HG02840 (cell line): ENCODE measurements around the gene CERK.
A peak's percentile ranks its signal among the peaks of the same experiment; 100 is the strongest.

ENCODE experiments used
- ATAC-seq: cut with Tn5 transposase; IDR thresholded peaks from one replicate; pipeline ENCODE4 v1.9.1; 2021; ENCODE audit warnings: mild to moderate bottlenecking, moderate library complexity, moderate number of reproducible peaks; ENCODE audit not compliant: unreplicated experiment, low FRiP score

Gene CERK

DNA sequence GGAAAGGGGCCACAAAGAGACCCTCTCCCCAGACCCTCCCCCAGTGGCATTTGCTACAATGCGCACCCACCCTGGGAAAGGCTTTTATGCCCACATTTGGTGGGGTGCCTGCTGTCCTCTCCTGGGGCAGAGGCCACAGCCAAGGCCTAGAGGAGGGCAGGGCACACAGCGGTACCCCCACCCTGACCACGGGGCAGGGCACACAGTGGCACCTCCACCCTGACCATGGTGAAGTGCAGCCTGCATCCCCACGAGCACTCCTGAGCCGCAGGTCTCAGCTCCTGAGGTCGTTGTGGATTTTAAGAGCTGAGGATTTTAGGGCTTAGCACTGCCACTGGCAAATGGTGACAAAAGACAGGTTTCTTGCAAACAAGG is 34.1 kb downstream of the CERK start:
- no peak for ATAC-seq

DNA sequence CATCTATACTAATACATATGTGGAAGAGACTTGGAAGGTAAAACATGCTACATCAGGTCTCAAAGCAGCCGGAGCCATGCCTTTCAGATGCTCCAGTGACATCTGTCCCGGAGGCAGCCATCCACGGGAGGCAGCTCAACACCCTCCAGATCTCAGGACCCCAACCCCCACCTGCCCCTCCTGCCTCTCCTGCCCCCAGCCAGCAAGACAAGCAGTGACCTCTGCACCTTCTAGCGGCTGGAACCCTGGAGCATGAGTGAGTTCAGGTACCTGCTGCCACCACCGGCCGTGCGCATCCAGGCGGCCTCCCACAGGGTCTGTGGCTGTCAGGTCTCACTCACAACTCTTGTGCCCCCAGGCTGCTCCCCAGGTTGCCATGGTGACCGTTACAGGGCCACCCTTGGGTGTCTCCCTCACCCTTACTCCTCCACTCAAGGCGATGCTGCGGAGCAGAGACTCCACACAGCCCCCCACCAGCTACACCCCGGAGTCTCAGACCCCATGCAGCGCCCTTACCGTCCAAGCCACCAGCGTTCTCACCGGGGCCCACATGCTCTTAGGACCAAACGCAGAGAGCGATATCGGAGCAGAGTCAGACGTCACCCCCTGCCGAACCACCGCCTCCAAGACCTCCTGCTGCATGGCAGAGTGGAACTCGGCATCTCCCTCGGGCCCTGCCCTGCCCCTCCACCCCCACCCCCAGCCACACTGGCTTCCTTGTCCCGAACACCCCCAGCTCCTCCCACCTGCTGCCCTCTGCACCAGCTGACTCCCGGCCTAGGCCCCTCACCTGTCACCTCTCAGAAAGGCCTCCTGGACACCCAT is 34.7 kb downstream of the CERK start:
- no peak for ATAC-seq

- no peak for ATAC-seq
Observed at GRCh38 chr22:46701262-46701661, 36.8 kb downstream of the CERK start.

DNA sequence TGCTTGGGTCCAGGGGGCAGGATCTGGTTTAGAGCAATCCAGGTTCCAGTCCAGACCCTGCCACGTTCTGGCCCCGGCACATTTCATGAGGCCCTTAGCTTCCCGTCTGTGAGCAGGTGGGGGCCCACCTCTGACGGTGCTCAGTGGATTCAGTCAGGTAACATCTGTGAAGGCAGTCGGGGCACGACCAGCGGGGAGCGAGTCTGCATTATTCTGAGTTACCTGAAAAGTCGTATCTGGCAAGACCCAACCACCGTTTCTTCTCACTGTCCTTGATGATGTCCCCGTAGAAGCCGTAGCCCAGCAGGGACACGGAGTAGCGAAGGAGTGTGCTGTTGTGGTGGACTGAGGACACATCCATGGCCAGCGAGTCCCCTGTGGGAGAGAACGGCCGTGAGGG is 39.0 kb downstream of the CERK start:
- ATAC-seq = no peak

DNA sequence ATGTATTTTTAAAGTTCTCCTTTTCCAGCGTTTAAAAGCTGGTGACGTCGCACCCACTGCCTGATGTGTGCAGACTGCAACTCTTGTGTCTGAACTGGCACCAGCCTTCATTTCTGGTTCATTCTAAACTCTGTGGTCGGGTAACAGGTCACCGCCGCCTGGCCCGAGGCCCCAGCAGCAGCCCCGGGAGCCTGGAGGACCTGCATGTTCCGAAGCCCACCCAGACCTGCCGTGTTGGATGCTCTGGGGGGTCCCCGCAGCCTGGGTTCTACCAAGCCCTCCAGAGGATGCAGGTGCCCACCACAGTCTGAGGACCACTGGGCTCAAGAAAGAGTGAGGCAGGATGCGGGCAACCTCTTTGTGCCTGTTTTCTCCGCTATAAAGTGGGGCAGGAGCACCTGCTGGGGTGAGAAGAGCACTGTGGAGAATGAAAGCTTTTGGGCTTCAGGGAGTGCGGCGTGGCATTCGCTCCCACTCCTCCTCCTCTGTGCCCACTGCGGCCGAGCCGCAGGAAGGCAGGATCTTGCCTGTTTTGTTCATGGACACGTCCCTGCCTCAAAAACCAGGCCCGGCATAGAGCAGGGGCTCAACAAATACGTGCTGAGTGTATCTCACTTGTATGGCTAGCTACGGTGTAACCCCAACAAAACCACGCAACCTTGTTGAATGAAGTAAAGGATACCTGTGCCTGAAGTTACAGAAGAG is 40.1 kb downstream of the CERK start:
- no peak for ATAC-seq

DNA sequence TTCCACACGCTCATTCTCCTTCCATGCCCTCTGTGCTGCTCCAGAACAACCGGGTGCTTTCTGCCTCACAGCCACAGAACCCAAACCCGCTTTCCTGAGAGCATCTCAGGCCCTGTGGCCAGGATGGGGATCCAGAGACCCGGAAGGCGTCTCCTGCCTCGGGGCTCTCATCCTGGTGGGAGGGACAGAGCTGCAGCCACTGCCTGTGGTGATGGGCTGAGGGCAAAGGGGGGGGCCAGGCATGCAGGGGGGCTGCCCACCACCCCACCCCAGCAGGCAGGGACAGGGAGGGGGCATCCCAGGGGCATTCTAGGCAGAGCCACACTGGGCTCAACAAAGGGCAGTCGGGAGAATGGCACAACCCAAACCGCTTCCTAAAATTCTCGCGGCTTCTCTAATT is 41.4 kb downstream of the CERK start:
- ATAC-seq = no peak

DNA sequence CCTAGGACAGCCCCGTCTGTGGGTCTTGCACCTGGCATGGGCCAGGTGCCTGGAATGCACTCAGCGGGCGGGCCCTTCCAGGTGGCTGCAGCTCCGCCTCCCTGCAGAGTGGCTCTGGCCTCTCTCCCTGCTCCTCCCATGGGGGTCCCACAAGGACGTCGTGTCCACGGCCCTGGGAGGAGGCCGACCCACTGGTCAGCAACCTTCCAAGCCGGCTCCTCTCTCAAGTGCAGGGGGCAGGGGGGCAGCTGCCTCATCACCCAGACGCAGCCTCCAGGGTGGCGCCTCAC is 41.9 kb downstream of the CERK start:
- ATAC-seq = no peak

- ATAC-seq = no peak
Observed at GRCh38 chr22:46695346-46696228, 42.5 kb downstream of the CERK start.

- no peak for ATAC-seq
Observed at GRCh38 chr22:46694416-46695170, 43.5 kb downstream of the CERK start.

DNA sequence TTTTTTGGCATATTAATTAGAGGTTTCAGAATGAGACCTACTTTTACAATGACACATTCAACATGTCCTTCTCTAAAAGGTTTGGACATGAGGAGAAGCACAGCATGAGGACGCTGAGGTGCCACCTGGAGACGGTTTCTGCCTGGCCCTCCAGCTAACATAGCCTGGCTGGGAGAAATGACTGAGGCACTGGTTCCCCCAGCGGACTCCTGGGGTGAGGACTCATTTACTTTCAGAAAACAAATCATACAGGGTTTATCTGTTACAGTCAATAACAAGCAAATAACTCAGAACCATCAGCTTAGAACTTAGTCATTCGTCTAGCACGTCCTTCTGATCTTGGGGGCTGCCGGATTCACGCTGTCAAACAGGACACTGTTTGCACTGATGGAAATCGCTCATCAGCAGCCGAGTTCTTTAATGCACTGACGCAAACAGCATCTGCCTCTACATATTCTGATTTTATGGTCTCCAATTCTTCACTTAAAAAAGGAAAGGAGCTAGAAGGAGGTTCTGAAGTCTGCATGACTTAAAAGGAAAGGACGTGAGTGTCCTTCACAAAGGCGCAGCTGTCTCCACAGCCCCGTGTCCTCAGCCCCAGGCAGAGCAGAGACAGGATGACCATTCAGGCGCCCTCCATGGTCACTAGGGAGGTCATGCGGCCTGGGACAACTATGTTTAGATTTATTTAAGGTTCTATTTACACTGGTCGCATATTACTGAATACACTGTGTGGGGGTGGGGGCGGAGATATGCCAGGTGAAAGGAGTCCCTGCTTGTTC is 44.2 kb downstream of the CERK start:
- ATAC-seq = no peak

- ATAC-seq = no peak
Observed at GRCh38 chr22:46691571-46691970, 46.5 kb downstream of the CERK start.

- ATAC-seq = no peak
Observed at GRCh38 chr22:46690146-46690545, 47.9 kb downstream of the CERK start.

DNA sequence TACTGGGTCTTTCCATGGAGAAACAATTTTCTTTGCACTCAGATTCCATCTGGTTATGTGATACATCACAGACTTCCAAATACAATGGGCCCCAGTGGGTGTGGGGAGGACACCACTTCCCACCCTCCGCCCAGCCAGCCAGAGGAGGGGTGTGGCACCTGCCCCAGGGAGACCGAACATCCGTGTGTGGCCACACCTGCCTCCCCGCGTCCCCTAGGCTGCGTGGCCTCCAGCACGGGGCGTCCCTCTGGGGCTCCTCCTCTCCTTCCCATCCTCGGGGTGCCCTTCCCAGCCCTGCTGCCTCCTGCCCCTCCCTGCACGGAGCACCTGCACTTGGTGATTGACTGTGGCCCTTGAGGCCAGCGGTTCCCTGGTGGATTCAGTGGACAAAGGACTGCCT is 49.1 kb downstream of the CERK start:
- ATAC-seq = no peak

- no peak for ATAC-seq
Observed at GRCh38 chr22:46687460-46687859, 50.6 kb downstream of the CERK start.

DNA sequence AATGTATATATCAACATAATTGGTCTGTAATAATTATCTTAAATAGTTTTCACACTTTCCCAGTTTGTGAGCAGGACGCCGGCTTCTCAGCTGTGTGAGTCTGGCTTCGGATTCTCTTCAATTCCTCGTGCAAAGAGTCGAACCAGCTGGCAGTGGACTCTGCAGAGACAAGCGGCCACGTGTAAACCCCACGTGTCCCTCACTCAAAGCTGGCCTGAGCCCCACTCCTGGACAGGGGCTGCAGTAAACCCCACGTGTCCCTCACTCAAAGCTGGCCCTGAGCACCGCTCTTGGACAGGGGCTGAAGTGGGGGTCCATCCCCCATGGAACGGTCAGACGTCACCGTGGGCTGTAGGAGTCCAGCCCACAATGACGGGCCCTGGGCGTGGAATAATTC is 51.0 kb downstream of the CERK start:
- no peak for ATAC-seq

DNA sequence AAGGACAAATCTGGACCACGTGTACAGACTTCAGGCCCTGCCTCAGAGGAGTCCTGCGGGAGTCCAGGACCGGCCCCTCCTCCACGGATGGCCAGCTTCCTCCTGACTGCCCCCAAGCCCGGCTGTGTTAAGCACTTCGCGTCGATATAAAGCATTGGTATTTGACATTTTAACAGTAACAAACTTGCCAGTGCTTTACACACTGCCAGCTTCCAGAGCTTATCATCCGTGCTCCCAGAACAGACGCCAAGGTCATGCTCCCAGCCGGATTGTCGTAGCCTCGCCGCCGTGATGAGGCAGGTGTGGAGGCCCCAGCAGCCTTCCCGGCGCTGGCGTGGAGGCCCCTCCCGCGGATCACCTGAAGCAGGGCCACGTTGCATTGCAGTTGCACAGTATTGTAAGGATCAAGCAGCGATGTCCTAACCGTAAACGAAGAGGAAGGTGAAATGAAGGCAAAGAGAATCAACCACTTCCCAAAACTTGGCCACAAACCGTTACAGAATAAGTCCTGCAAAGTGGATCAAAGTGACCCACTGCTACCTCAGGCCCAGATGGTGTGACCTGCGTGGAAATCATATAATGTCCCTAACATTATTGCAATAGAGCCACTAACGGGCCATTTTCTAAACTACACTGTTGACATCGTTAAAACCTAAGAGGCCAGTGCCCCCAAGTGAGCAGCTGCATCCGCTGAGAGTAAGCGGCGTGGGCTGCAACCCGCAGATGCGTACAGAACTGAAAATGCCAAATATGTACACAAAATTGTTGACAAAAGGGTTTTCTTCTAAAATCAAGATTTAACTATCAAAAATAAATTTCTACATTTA is 51.6 kb downstream of the CERK start:
- ATAC-seq = no peak

DNA sequence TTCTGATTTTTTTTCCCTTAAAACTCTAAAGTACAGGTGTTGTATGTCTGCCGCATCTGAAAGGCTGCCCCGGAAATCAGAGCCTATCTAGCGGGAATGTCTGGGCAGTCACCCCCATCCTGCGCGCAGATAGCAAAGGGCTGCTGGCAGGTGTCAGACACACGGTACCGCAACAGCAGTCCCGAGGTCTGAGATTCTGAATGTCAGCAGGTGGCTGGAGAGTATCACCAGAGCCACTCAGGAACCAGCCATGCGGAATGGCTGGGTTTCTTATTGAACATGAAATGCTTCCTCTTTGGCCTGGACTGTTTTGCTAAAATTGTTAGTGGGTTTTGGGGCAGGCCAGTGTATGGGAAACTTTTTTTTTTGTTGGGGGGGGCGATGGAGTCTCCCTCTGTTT is 53.3 kb downstream of the CERK start:
- peak; percentile 59 for ATAC-seq

GRCh38 chr22:46682011-46682731 is 55.9 kb downstream of the CERK start:
- no peak for ATAC-seq
